ENCODE data around the gene UCP2.

UCP2 gene, protein sequence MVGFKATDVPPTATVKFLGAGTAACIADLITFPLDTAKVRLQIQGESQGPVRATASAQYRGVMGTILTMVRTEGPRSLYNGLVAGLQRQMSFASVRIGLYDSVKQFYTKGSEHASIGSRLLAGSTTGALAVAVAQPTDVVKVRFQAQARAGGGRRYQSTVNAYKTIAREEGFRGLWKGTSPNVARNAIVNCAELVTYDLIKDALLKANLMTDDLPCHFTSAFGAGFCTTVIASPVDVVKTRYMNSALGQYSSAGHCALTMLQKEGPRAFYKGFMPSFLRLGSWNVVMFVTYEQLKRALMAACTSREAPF

DNA sequence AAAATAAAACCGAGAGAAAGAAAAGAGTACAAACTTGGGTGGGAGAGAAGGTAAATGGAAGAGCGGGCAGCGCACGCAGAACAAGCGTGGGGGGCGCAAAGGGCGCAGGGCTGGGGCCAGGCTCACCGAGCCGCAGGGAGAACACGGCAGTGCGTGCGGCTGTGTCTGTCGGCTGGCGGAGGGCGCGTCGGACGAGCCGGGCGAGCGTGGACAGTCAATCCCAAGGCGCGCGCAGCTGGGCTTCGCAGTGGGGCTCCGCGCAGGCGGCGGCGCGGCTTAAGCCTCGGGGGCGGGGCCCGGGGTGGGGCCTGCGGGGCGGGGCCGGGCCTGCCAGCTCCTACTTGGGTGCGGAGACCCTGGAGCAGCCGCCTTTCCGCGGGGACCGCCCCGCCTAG is at the start of gene UCP2:
Gene UCP2 (minus strand): TSS at position 249 of the 395 bp plus-strand sequence. CDS start 4,465 bp downstream, outside the sequence.
- peak; percentile 79 for DNase-seq (ENCODE audit: low read depth)

DNA sequence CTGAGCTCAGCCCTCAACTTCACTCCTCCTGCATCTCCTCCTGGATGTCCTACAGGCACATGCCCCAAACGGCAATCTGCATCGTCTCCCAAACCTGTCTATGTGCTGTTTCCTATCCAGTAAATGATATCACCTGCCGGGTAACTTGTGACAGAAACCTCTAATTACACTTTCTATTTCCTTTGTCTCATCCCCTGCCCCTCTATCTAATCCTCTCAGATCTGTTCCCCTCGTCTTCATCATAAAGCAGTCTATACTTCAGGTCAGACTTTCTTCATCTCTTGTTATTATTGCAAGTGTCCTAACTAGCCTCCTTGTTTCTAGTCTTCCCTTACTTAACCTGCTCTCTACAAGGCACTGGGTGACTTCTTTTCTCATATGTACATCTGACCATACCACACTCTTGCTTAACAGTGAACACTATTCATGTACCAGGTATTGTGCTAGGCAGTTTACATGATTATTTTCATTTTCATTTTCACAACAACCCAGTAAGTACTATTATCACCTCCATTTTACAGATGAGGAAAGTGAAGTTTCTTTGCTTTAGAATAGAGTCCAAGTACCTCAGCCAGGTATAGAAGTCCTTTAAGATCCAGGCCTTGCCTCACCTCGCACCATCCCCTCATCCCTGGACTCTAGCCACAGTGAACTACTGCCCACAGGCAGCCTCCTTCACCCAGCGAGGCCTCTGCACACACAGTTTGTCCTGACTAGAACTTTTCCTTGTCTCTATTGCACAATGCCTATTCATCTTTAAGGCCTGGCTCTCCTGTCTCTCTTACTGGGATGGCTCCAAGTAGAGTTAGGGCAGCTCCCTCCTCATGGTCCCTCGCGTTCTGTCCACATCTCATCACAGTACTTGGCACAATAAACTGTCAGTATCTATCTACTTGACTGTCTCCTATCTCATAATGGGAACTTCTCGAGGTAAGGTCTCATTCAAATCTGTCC is 48.4 kb upstream of the UCP2 start:
- no peak for DNase-seq (ENCODE audit: low read depth)

DNA sequence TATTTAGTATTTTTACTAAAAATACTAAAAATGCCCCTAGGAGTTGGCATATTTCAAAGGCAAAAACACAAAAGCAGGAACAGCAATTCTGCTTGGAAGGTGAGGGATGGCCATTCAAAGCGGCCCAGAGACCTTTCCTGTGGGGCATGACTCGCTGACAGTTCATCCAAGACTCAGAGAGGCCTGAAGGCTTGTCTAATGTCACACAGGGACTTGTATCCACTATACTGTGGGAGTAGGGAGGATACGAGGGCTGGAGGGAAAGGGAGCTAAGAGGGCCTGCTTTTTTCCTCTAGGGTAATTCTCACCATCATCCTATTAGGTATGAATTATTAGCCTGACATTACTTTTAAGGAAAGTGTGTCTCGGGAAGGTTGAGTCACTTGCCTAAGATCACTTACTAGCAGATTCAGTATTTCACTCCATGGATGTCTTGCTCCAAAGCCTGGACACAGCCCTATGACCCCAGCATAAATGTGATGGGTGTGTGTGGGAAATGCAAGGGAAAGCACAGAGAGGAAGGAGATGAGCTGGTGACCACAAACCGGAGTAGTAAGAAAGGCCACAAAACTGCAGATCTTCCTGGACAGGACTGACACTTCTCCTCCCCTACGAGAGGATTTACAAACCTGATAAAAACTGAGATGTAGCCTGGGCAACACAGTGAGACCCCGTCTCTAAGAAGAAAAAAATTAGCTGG is 43.0 kb upstream of the UCP2 start:
- DNase-seq (ENCODE audit: low read depth) = no peak

DNA sequence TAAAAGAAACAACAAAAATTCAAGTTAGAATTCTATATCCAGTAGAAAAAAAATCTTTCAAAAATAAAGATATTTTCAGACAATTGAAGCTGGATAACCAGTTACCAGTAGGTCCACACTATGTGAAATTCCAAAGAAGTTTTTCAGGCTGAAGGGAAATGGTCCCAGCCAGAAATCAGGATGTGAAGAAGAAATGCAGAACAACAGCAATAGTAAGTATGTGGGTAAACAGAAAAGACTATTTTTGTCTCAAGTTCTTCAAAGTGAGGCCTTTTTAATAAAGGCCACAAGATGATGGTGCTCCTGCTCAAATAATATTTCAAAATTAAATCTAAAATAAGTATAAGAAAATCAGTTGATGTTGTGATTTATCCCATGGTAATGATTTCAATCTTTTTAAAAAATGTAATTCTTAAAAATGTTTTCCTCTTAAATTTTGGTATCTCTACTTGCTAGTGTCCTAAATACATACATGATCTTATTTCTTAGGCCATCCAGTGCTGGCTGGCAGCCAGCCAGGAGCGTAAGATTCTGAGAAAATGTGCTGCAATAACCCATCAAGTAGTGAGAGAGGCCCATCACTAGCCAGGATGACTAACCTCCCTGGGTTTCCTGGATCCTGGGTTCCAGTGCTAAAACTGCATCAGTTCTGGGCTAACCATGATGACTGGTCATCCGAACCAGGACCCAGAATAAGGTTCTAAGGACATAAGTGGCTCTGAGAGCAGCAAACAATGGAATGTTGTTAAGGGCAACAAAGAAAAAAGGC is 41.8 kb upstream of the UCP2 start:
- no peak for DNase-seq (ENCODE audit: low read depth)

DNA sequence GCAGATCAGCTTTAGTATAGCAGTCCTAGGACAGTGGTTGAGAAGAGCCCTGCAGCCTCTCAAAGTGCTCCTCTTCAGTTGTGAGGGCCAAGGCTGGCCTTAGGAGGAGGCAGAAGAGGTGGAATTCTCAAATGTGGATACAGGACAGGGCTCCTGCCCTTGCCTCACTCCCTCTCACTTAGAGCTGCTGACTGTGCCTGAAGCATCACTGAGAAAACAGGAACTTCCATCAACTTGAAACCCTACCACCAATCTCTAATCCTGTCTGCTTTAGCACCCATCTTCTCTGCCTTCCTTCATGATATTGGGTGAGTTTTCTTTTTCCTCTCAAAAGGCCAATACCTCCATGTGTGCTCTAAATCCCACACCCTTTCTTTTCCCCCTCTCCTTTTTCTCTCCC is 40.6 kb upstream of the UCP2 start:
- no peak for DNase-seq (ENCODE audit: low read depth)

DNA sequence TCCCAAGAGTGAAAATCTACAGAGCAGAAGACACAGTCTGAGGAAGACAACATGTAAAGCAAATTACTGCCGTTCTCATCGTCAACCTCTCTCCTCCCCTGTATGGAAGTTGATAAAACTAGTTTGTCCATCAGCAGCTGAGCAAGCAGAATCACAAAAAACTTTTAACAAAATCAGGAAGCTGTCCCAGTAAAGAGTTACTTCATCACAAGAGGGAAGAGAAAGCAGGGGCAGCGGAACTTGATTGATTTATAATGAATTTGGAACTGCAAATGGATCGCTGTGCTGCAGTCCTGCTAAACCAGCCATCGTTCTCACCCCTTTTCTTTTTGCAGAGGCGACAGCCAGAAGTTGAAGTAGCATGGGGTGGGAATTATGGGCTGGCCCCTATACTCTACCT is 39.9 kb upstream of the UCP2 start:
- no peak for DNase-seq (ENCODE audit: low read depth)

DNA sequence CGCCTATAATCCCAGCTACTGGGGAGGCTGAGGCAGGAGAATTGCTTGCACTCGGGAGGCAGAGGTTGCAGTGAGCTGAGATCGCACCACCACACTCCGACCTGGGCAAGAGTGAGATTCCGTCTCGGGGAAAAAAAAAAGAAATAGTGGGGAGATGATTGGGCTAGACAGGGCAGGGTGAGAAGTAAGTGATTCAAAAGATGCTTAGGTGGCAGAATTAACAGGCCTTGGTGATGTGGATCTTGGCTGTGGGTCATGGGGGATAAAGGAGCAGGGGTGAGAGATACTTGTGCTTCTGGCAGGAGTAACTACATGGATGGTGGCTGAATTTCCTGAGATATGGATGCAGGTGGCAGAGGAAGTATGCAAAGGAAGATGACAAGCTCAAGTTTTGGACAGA is 39.4 kb upstream of the UCP2 start:
- no peak for DNase-seq (ENCODE audit: low read depth)

DNA sequence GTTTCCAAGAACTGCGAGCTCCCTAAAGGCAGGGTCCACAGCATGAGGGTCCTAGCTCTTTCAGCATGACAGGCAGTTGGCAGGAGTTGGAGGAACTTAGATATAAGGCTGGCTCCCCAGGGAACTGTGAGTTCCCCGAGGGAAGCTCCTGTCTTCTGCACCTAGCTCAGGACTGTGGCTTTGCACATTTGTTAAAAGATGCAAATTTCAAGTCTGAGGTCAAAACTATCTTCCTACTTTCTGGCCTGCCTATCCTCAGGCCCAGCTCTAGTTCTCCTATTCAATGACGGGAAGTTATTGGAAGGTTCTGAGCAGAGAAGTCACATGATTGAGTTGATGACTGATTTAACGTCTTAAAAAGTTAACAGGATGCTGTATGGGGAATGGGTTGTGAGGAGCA is 37.9 kb upstream of the UCP2 start:
- DNase-seq (ENCODE audit: low read depth) = no peak

DNA sequence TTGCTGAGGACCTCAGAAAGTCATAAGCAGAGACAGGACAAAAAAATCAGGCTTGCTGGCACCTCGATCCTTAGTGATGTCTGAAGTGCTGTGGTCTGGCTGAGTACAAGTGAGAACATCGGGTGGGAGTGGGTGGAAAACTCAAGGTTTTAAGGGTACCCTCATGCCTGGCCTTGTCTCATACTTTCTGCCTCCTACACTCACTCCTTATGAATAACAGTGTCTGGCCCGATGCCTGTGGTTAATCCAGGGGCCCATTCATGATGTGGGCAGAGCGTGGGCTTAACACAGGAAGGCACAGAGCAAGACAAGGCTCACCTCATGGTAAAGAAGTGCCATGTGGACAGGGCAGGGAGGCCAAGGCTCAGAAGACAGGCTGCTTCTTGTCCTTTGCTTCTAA is 37.2 kb upstream of the UCP2 start:
- DNase-seq (ENCODE audit: low read depth) = peak; percentile 54

DNA sequence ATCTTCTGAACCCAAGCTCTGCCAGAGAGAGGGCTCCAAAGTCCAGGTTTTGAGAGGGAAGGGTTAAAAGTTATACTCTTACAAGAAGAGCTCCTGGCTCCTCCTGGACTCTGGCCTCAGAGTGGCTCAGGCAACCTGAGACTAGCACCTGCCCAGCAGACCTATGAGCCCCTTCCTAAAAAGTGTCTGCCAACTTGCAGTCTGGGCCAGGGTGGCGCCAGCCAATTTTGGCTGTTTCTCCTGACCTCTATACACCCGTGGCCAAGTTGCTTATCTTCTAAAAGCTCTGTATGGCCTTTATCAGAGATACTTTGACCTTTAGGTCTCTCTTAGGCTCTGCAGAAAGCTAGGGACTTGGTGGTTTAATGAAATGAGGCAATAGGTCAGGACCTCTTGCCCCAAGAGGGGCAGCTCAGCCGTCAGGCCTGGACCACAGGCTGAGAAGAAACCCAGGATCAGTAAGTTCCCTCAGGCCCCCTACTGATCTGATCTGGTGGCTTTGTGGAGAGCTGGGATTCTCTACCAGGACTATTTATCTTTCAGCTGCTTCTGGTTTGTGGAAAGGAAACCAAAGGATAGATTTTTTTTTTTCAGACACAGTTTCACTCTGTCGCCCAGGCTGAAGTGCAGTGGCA is 36.6 kb upstream of the UCP2 start:
- DNase-seq (ENCODE audit: low read depth) = no peak

DNA sequence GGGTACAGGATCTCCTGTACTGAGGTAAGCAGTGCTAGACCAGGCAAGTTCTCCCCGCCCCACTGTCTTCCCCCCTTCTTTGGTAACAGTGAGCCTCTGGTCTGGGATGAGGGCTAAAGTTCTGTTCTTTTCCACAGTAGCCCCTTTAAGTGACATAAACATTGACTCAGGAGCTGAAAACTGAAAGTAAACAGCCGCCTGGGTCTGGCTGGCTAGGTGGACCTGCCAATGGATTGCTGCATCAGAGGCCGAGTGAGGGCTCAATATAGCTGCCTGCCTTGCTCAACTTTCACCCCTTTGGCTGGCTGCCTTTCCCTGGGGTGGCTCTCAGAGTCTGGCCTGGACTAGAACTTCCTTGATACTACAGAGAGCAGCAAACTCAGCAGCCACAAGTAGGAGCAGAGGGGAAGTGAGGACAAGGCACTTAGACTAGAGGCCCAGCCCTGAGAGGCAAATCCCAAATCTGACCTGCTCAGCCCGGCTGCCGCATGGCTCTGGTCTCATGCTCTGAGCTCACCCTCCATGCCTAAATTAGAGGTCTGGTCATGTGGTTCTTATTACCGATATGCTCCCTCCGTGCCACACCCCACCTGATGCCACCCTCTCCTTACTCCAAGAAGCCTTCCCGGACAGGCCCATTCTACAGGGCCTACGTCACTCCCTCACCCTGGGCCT is 35.8 kb upstream of the UCP2 start:
- DNase-seq (ENCODE audit: low read depth) = no peak

DNA sequence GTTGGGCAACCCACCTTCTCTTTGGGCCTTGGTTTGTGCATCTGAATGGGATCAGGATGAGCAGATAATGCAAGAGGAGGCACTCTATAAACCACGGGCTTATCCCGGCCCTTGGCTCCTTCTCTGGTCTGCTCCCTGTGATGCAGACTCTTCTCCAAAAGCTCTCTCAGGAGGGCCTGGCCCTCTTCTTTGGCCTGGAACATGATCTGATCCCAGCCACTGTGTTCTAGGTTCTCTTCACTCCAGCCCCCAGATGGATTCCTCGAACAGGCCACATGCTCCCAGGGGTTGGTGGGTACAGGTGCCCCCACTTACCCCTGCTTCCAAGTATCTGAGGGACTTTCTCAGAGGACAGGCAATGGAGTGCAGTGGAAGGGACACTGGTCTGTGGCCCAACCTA is 35.0 kb upstream of the UCP2 start:
- no peak for DNase-seq (ENCODE audit: low read depth)

DNA sequence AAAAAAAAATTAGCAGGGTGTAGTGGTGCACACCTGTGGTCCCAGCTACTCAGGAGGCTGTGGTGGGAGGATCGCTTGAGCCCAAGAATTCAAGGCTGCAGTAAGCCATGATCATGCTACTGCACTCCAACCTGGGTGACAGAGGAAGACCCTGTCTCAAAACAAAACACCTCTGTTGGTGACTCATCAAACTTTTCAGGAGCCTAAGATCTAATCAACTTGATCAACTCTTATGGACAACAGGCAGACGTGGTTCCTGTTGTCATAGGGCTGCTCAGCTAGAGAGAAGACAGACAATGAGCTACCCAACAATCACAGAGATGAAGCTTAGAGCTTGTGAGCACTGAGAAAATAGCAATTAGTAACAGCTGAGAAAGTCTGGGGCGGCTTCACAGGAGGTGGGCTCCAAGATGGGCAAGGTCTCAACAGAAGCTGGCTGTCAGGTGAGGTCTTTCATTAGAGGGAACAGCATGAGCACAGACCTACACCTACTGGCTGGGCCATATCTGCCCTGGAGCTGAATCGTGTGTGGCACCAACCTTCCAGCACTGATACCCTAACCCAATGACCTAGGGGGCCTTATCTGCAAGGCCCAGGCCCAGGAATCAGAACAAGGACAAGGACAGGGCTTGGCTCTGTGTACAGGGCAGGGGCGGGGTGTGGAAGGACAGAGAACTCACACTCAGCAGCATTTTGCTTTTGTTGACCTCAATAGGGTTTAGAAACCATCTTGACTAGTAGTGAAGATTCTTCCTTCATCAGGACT is 33.5 kb upstream of the UCP2 start:
- DNase-seq (ENCODE audit: low read depth) = no peak

DNA sequence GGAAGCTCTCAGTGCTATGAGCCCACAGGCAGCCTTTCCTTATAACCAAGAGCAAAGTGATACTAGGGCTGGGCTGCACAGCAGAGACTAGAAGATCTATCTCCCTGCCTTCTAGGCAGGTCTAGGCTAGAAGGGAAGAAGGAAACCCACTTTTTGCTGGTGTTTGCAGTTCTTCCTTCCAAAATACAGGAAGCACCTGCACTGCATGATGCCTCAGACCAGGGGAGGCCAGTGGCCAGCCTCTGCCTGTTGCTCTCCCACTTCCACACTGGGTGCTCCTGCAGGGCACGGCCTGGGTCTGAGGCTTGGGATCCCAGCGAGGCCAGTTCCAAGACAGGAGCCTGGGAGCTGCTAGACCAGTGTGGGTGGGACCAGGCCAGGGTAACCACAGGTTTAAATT is 32.2 kb upstream of the UCP2 start:
- no peak for DNase-seq (ENCODE audit: low read depth)

DNA sequence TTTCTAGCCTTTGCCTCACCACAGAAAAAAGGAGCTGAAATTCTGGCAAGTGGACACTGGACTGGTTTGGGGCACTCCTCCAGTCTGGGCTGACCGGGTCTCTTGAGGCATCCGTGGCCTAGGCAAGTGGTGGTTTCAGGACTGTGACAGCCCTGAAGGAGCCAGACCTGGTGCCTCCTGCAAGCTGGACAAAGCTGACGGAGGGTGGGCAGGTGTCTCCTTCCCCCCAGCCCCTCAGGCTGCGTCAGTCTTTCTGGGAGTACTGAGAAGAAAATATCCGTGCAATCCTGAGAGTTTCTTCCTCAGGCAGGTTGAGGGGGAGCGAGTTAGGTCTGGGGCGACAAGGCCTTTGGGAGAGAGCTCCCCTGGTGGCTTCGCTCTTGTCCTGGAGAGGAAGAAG is 30.5 kb upstream of the UCP2 start:
- DNase-seq (ENCODE audit: low read depth) = no peak

DNA sequence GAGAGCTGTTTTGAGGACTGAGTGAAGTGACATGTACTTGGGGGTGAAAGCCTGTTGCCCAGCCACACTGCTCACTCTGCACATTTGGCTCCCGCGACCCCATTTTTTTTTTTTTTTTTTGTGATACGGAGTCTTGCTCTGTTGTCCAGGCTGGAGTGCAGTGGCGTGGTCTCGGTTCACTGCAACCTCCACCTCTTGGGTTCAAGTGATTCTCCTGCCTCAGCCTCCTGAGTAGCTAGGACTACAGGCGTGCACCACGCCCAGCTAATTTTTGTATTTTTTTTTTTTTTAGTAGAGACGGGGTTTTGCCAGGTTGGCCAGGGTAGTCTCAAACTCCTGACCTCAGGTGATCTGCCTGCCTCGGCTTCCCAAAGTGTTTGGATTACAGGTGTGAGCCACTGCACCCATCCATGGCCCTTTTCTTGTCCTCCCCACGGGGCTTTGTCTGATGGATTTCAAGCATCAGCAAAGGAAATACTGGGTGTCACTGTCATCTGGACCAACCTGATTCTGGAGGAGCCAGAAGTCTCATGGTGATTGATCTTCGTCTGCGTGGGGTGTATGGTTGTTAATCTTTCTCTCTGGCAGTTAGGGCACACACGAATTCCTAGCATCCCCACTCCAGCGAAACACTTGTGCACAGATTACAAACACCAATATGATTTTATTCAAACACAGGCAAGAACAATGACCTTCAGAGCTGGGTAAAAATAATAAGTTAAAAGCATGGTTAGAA is 29.6 kb upstream of the UCP2 start:
- no peak for DNase-seq (ENCODE audit: low read depth)

DNA sequence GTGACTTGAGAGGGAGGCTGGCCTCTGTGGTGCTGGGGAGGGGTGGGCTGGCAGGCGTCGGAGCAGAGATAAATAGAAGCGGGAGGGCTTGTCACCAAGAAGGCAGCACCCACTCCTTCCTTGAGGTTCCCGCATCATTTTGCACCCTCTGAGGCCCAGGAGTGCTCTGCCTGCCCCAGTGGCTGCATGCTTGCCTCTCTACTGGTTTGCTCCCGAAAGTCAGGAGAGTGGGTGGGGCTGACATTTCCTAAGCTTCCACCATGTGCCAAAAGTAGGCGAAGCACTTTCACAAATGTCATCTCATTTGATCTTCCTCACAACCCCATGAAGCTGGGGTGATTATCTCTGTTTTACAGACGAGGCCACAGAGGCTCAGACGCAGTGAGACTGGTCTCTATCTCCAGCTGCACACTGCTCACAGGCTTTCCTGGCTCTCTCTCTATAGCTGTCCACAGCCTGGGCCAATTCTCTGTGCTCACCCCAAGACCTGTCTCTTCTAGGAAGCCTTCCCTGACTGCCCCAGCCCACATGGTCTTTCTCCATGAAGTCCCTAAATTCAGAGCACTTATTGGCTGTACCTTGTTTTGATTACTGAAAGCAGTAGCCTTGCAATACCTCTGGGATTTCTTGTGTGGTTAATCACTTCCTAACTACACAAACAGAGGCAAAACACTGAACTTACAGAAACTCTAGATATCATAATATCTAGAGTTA is 28.9 kb upstream of the UCP2 start:
- peak; percentile 29 for DNase-seq (ENCODE audit: low read depth)

All from activated T-cell treated with anti-CD3 and anti-CD28 coated beads for 24 hours (primary cell).